B cell (primary cell): ENCODE data around the gene ST6GALNAC5.

Experiments used
- CTCF ChIP-seq: fragments of 200-600 bp; IDR thresholded peaks from one replicate; pipeline ENCODE4 v1.8.0; 2022; ENCODE audit warnings: antibody characterized with exemption, mild to moderate bottlenecking
- EZH2 ChIP-seq: IDR thresholded peaks from 2 replicates; pipeline ENCODE4 v1.6.1; 2012; ENCODE audit warnings: borderline replicate concordance, low read depth, mild to moderate bottlenecking, moderate library complexity, low read length; ENCODE audit not compliant: insufficient read depth, poor library complexity, severe bottlenecking

- TF ChIP-seq CTCF (no peak), EZH2 (no peak)
These were observed 197.0 kb downstream of the ST6GALNAC5 start for GRCh38 chr1:77064246-77064645.
